HEK293T (cell line): Measurements from ENCODE around the gene THOC1.

ENCODE experiments used
- ARNT ChIP-seq: fragments of 450-650 bp; IDR thresholded peaks from 2 replicates; pipeline ENCODE4 v1.6.1; 2017; ENCODE audit warnings: mild to moderate bottlenecking
- ELF4 ChIP-seq: fragments of 450-650 bp; IDR thresholded peaks from 2 replicates; pipeline ENCODE4 v1.6.1; 2017; ENCODE audit warnings: antibody characterized with exemption
- FOXM1 ChIP-seq: fragments of 450-650 bp; IDR thresholded peaks from 2 replicates; pipeline ENCODE4 v1.6.1; 2017; ENCODE audit warnings: mild to moderate bottlenecking, borderline replicate concordance
- PKNOX1 ChIP-seq: fragments of 450-650 bp; IDR thresholded peaks from 2 replicates; pipeline ENCODE4 v1.6.1; 2016
- SP1 ChIP-seq: fragments of 450-650 bp; IDR thresholded peaks from 2 replicates; pipeline ENCODE4 v1.6.1; 2017

GRCh38 chr18:255171-255570, 12.7 kb downstream of the THOC1 start:
- TF ChIP-seq ELF4 (no peak), SP1 (no peak), FOXM1 (no peak), ARNT (no peak), PKNOX1 (no peak)
